K562 (cell line): ENCODE results near the gene BAZ2A.

ENCODE experiments used
- ATF1 ChIP-seq, 2 experiments: fragments of 450-650 bp in 1 of 2; IDR thresholded peaks; 2 replicates each; pipeline ENCODE4 v1.6.1; 2016; ENCODE audit warnings: missing compliant biosample characterization in 1 of 2, missing genetic modification characterization in 1 of 2
- EZH2 ChIP-seq: IDR thresholded peaks from 2 replicates; pipeline ENCODE4 v1.6.1; 2012; ENCODE audit warnings: low read depth, mild to moderate bottlenecking, inconsistent platforms, low read length, borderline replicate concordance
- POLR2AphosphoS5 ChIP-seq: IDR thresholded peaks from 2 replicates; pipeline ENCODE4 v1.6.1; 2011; ENCODE audit warnings: mild to moderate bottlenecking, low read depth, low read length, moderate library complexity; ENCODE audit not compliant: control insufficient read depth, insufficient read depth
- TF ChIP-seq, protein P1 (sequence below): fragments of 250-450 bp; sonication (Bioruptor Pico); IDR thresholded peaks from 2 replicates; pipeline ENCODE4 v1.8.0; 2021; ENCODE audit warnings: mild to moderate bottlenecking, moderate library complexity
- TF ChIP-seq, protein P2 (sequence below): fragments of 250-450 bp; sonication (Bioruptor Pico); IDR thresholded peaks from 2 replicates; pipeline ENCODE4 v1.9.0; 2021; ENCODE audit warnings: mild to moderate bottlenecking

GRCh38 chr12:56568146-56568545, 62.0 kb downstream of the BAZ2A start:
- TF ChIP-seq, protein P1, sequence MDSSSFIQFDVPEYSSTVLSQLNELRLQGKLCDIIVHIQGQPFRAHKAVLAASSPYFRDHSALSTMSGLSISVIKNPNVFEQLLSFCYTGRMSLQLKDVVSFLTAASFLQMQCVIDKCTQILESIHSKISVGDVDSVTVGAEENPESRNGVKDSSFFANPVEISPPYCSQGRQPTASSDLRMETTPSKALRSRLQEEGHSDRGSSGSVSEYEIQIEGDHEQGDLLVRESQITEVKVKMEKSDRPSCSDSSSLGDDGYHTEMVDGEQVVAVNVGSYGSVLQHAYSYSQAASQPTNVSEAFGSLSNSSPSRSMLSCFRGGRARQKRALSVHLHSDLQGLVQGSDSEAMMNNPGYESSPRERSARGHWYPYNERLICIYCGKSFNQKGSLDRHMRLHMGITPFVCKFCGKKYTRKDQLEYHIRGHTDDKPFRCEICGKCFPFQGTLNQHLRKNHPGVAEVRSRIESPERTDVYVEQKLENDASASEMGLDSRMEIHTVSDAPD (CRISPR knock-in tag), result no peak
- no peak for TF ChIP-seq ATF1 (CRISPR knock-in tag; IDR thresholded peaks at IDR 0.05)
- TF ChIP-seq ATF1 (tag; IDR thresholded peaks at IDR 0.05), result no peak
- TF ChIP-seq POLR2AphosphoS5, result no peak
- no peak for TF ChIP-seq EZH2
- TF ChIP-seq, protein P2, sequence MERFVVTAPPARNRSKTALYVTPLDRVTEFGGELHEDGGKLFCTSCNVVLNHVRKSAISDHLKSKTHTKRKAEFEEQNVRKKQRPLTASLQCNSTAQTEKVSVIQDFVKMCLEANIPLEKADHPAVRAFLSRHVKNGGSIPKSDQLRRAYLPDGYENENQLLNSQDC, result no peak
